ENCODE results near the gene KCNQ1.

DNA sequence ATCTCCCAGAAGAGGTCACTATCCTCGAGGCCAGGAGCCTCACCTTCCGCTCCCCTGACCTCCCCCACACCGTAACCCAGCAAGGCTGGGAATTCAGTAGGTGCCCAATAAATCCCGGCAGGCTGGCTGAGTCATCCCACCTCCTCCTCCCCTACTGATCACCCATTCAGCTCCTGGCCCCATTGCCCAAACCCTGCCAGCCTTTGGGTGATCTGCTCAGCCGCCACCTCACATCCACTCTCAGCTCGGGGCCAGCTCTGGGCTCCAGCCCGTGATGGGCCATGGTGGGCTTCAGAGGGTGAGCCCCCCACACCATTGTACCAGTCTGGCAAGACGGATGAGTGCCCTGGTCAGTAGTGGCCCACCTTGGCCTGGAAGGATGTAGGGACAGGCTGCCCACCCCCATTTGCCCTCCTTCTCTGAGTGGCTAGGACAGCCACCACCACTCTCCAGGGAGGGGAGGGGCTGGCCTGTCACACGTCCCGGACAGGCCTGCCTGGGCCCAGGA lies 8.7 kb upstream of the KCNQ1 start:
- TF ChIP-seq CTCF (conservative IDR thresholded peaks at IDR 0.05 in 1 of 2, IDR thresholded peaks at IDR 0.05 in 1 of 2; ENCODE audit: low read depth in 1 of 2, low read length in 2 of 2) (no peak), EZH2 (IDR thresholded peaks at IDR 0.05; ENCODE audit: low read length, missing control alignments) (no peak)

Measured in fibroblast of lung (primary cell).